MCF 10A (cell line): ENCODE measurements around the gene ECHDC3. TPM values are rescaled to one million over a fixed set of nuclear protein-coding genes. Genes with fewer than 3 reads are reported as not detected.
A peak's percentile ranks its signal among the peaks of the same experiment; 100 is the strongest.

Experiments
- BruUV-seq: library from RNA; stranded (reverse); fragments of 400-500 nt; replicated peaks from 2 replicates; lab custom pipeline; 2021; lab: Mats Ljungman, UMichigan
- CTCF ChIA-PET: fragments of 300-600 bp; sonication (Branson Sonifier 250); formaldehyde crosslinking; extraction: SDS; loops from one replicate; lab custom pipeline; 2021; ENCODE audit warnings: antibody characterized with exemption, inconsistent platforms; lab: Yijun Ruan, JAX
- POLR2A ChIA-PET: fragments of 300-600, 350-650 bp; sonication (Branson Sonifier 250); formaldehyde crosslinking; extraction: SDS; loops from one replicate; lab custom pipeline; 2020; ENCODE audit warnings: antibody characterized with exemption, inconsistent platforms; lab: Yijun Ruan, JAX
- DNase-seq: peaks from one replicate; pipeline ENCODE4 v3.0.0-alpha.2; 2018; ENCODE audit not compliant: unreplicated experiment
- H3K27ac Mint-ChIP-seq: one replicate; pipeline ENCODE4 v1.8.0; 2022; ENCODE audit warnings: mild to moderate bottlenecking, low read depth, mixed read lengths; ENCODE audit not compliant: unreplicated experiment
- H3K27me3 Mint-ChIP-seq: one replicate; pipeline ENCODE4 v1.8.0; 2022; ENCODE audit warnings: mixed read lengths; ENCODE audit not compliant: insufficient read depth, unreplicated experiment
- H3K36me3 Mint-ChIP-seq: one replicate; pipeline ENCODE4 v1.8.0; 2022; ENCODE audit warnings: mild to moderate bottlenecking, moderate library complexity, mixed read lengths; ENCODE audit not compliant: insufficient read depth, unreplicated experiment
- H3K4me1 Mint-ChIP-seq: one replicate; pipeline ENCODE4 v1.8.0; 2022; ENCODE audit warnings: mixed read lengths; ENCODE audit not compliant: insufficient read depth, unreplicated experiment
- H3K4me3 Mint-ChIP-seq: one replicate; pipeline ENCODE4 v1.8.0; 2022; ENCODE audit warnings: mild to moderate bottlenecking, moderate library complexity, mixed read lengths; ENCODE audit not compliant: unreplicated experiment
- H3K9me3 Mint-ChIP-seq: one replicate; pipeline ENCODE4 v1.8.0; 2022; ENCODE audit warnings: mixed read lengths; ENCODE audit not compliant: unreplicated experiment
- CTCF ChIP-seq: fragments of 200-600 bp; IDR thresholded peaks from one replicate; pipeline ENCODE4 v1.8.0; 2022; ENCODE audit warnings: antibody characterized with exemption, mild to moderate bottlenecking; ENCODE audit not compliant: unreplicated experiment
- intact Hi-C: fragments of 100-400 bp; cut with micrococcal nuclease; formaldehyde crosslinking; loops from 2 replicates; pipeline ENCODE4 v1.14.1; 2022
- total RNA-seq: library from RNA; stranded (reverse); gene quantifications from 2 replicates; pipeline ENCODE4 v1.2.3, GENCODE V29; 2022

ECHDC3 gene
- total RNA-seq, 1 experiment from 2014 or later: 25.5 TPM

- H3K27me3 Mint-ChIP-seq: no peaks in the 10 kb centered on the region
- no peaks in the 10 kb centered on the region for H3K9me3 Mint-ChIP-seq
- DNase-seq: no peak
- H3K36me3 Mint-ChIP-seq: peaks cover 35% of the 10 kb centered on the region
- BruUV-seq: no TSS peak
- intact Hi-C loops: loop anchor here (2.0 kb wide), 1 partner anchor 335 kb away; no protein-coding TSS in a partner anchor
- POLR2A ChIA-PET: interaction anchor here (2.2 kb wide), 1 partner anchor 36 kb away, joined by 4 read pairs; no protein-coding TSS in a partner anchor
- TF ChIP-seq CTCF: no peak
- no peak overlapping the region for H3K27ac Mint-ChIP-seq
- no peak overlapping the region for H3K4me3 Mint-ChIP-seq
- H3K4me1 Mint-ChIP-seq: peaks cover 9% of the 10 kb centered on the region
- CTCF ChIA-PET: interaction anchor here (0.6 to 1.4 kb wide), 4 partner anchors 13 to 335 kb away, joined by 3 to 4 read pairs (median 3); no protein-coding TSS in a partner anchor
These were observed 17.2 kb downstream of the ECHDC3 start for GRCh38 chr10:11759347-11759746.

- intact Hi-C loops: no loop called here
- no TSS peak for BruUV-seq
These were observed 18.0 kb downstream of the ECHDC3 start for GRCh38 chr10:11760151-11760550.

GRCh38 chr10:11760861-11761260 is 18.7 kb downstream of the ECHDC3 start:
- POLR2A ChIA-PET: interaction anchor here (0.6 kb wide), 1 partner anchor 75 kb away, joined by 4 read pairs; no protein-coding TSS in a partner anchor
- peaks cover 9% of the 10 kb centered on the region for H3K4me1 Mint-ChIP-seq
- no TSS peak for BruUV-seq
- intact Hi-C loops: no loop called here
- no peak for DNase-seq
- no peaks in the 10 kb centered on the region for H3K9me3 Mint-ChIP-seq
- no peak overlapping the region for H3K4me3 Mint-ChIP-seq
- H3K27me3 Mint-ChIP-seq: no peaks in the 10 kb centered on the region
- TF ChIP-seq CTCF: no peak
- CTCF ChIA-PET: interaction anchor here (1.6 to 1.8 kb wide), 2 partner anchors 22 to 246 kb away, joined by 3 to 7 read pairs; no protein-coding TSS in a partner anchor
- no peak overlapping the region for H3K27ac Mint-ChIP-seq
- peaks cover 27% of the 10 kb centered on the region for H3K36me3 Mint-ChIP-seq

More at GRCh38 chr10:11760151-11760550, 18.0 kb downstream of the ECHDC3 start:
- ChIA-PET POLR2A (no interaction called here), CTCF (interaction anchor here (1.0 to 1.8 kb wide), 4 partner anchors 23 to 246 kb away, joined by 3 to 7 read pairs (median 4); no protein-coding TSS in a partner anchor)
- Mint-ChIP-seq H3K4me1 (peaks cover 9% of the 10 kb centered on the region), H3K27ac (peak overlapping the region; percentile 57), H3K9me3 (no peaks in the 10 kb centered on the region), H3K36me3 (peaks cover 28% of the 10 kb centered on the region), H3K27me3 (no peaks in the 10 kb centered on the region), H3K4me3 (no peak overlapping the region)
- DNase-seq: no peak
- no peak for TF ChIP-seq CTCF

GRCh38 chr10:11761431-11761830 is 19.2 kb downstream of the ECHDC3 start:
- Mint-ChIP-seq H3K9me3 (no peaks in the 10 kb centered on the region), H3K4me1 (peaks cover 9% of the 10 kb centered on the region), H3K27me3 (no peaks in the 10 kb centered on the region), H3K4me3 (no peak overlapping the region), H3K27ac (no peak overlapping the region), H3K36me3 (peaks cover 24% of the 10 kb centered on the region)
- TF ChIP-seq CTCF: no peak
- intact Hi-C loops: no loop called here
- BruUV-seq: no TSS peak
- DNase-seq: no peak
- ChIA-PET CTCF (interaction anchor here (1.8 kb wide), 1 partner anchor 21 kb away, joined by 7 read pairs; no protein-coding TSS in a partner anchor), POLR2A (interaction anchor here (0.6 kb wide), 1 partner anchor 76 kb away, joined by 4 read pairs; no protein-coding TSS in a partner anchor)
